ENCODE data around the gene ALKBH3. TPM values are rescaled to one million over a fixed set of nuclear protein-coding genes. Genes with fewer than 3 reads are reported as not detected.

The ALKBH3 gene
- total RNA-seq, 1 experiment from 2014 or later = not detected

- no peaks in the 10 kb centered on the region for H3K4me1 ChIP-seq (ENCODE audit: low read length)
- H3K4me2 ChIP-seq (ENCODE audit: low read depth, low read length, poor library complexity, severe bottlenecking) = no peak overlapping the region
- H3K9ac ChIP-seq (ENCODE audit: low read length) = no peak overlapping the region
- H4K20me1 ChIP-seq (ENCODE audit: insufficient read depth, low read depth, low read length) = no peaks in the 10 kb centered on the region
- no peaks in the 10 kb centered on the region for H3K9me2 ChIP-seq (replicated peaks; ENCODE audit: insufficient read depth, low read length)
- H3K4me3 ChIP-seq (ENCODE audit: low read length) = no peak overlapping the region
- DNase-seq = no peak
- H2AFZ ChIP-seq (ENCODE audit: low read length) = no peak overlapping the region
- no peaks in the 10 kb centered on the region for H3K79me2 ChIP-seq (ENCODE audit: low read length)
- no peaks in the 10 kb centered on the region for H3K9me3 ChIP-seq (ENCODE audit: low read length)
- H3K36me3 ChIP-seq (ENCODE audit: insufficient read depth, low read length) = no peaks in the 10 kb centered on the region
- H3K27ac ChIP-seq (ENCODE audit: low read length) = no peak overlapping the region
- no peaks in the 10 kb centered on the region for H3K27me3 ChIP-seq (ENCODE audit: low read length)
These were observed 17.9 kb downstream of the ALKBH3 start for GRCh38 chr11:43898574-43898973.

GRCh38 chr11:43899094-43899493 is 18.5 kb downstream of the ALKBH3 start:
- Histone ChIP-seq H4K20me1 (ENCODE audit: insufficient read depth, low read depth, low read length) (no peaks in the 10 kb centered on the region), H3K4me1 (ENCODE audit: low read length) (no peaks in the 10 kb centered on the region), H3K9ac (ENCODE audit: low read length) (no peak overlapping the region), H3K9me2 (replicated peaks; ENCODE audit: insufficient read depth, low read length) (no peaks in the 10 kb centered on the region), H3K27me3 (ENCODE audit: low read length) (no peaks in the 10 kb centered on the region), H3K36me3 (ENCODE audit: insufficient read depth, low read length) (no peaks in the 10 kb centered on the region), H3K27ac (ENCODE audit: low read length) (no peak overlapping the region), H2AFZ (ENCODE audit: low read length) (no peak overlapping the region), H3K4me3 (ENCODE audit: low read length) (no peak overlapping the region), H3K79me2 (ENCODE audit: low read length) (no peaks in the 10 kb centered on the region), H3K9me3 (ENCODE audit: low read length) (no peaks in the 10 kb centered on the region), H3K4me2 (ENCODE audit: low read depth, low read length, poor library complexity, severe bottlenecking) (no peak overlapping the region)
- no peak for DNase-seq

DNA sequence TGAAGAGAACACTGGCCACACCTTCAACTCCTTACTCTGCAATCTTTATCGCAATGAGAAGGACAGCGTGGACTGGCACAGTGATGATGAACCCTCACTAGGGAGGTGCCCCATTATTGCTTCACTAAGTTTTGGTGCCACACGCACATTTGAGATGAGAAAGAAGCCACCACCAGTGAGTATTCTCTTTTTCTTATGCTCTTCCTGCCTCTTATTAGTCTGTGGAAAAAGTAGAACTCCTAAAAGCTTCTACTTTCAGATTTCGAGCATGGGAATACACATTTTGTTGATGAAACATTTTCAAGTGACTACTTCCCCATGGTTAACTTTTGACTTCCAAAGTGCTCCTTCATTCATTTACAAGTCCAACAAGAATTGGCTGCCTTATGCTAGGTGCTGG is 20.9 kb downstream of the ALKBH3 start:
- H3K9me3 ChIP-seq (ENCODE audit: low read length) = no peaks in the 10 kb centered on the region
- no peak overlapping the region for H3K27ac ChIP-seq (ENCODE audit: low read length)
- H3K27me3 ChIP-seq (ENCODE audit: low read length) = no peaks in the 10 kb centered on the region
- no peaks in the 10 kb centered on the region for H4K20me1 ChIP-seq (ENCODE audit: insufficient read depth, low read depth, low read length)
- H3K36me3 ChIP-seq (ENCODE audit: insufficient read depth, low read length) = no peaks in the 10 kb centered on the region
- H2AFZ ChIP-seq (ENCODE audit: low read length) = no peak overlapping the region
- no peak overlapping the region for H3K9ac ChIP-seq (ENCODE audit: low read length)
- no peaks in the 10 kb centered on the region for H3K9me2 ChIP-seq (replicated peaks; ENCODE audit: insufficient read depth, low read length)
- H3K79me2 ChIP-seq (ENCODE audit: low read length) = no peaks in the 10 kb centered on the region
- no peak overlapping the region for H3K4me3 ChIP-seq (ENCODE audit: low read length)
- no peak for DNase-seq
- H3K4me1 ChIP-seq (ENCODE audit: low read length) = no peaks in the 10 kb centered on the region
- no peak overlapping the region for H3K4me2 ChIP-seq (ENCODE audit: low read depth, low read length, poor library complexity, severe bottlenecking)

- Histone ChIP-seq H3K9me3 (ENCODE audit: low read length) (no peaks in the 10 kb centered on the region), H3K4me2 (ENCODE audit: low read depth, low read length, poor library complexity, severe bottlenecking) (no peak overlapping the region), H3K9ac (ENCODE audit: low read length) (no peak overlapping the region), H3K27me3 (ENCODE audit: low read length) (no peaks in the 10 kb centered on the region), H3K27ac (ENCODE audit: low read length) (no peak overlapping the region), H3K36me3 (ENCODE audit: insufficient read depth, low read length) (no peaks in the 10 kb centered on the region), H3K79me2 (ENCODE audit: low read length) (no peaks in the 10 kb centered on the region), H4K20me1 (ENCODE audit: insufficient read depth, low read depth, low read length) (no peaks in the 10 kb centered on the region), H3K9me2 (replicated peaks; ENCODE audit: insufficient read depth, low read length) (no peaks in the 10 kb centered on the region), H2AFZ (ENCODE audit: low read length) (no peak overlapping the region), H3K4me3 (ENCODE audit: low read length) (no peak overlapping the region), H3K4me1 (ENCODE audit: low read length) (peaks cover 15% of the 10 kb centered on the region)
- DNase-seq = no peak
These were observed 22.4 kb downstream of the ALKBH3 start for GRCh38 chr11:43903078-43903477.

GRCh38 chr11:43903969-43904368 is 23.3 kb downstream of the ALKBH3 start:
- no peak for DNase-seq
- Histone ChIP-seq H3K27ac (ENCODE audit: low read length) (no peak overlapping the region), H3K9me2 (replicated peaks; ENCODE audit: insufficient read depth, low read length) (no peaks in the 10 kb centered on the region), H3K4me2 (ENCODE audit: low read depth, low read length, poor library complexity, severe bottlenecking) (no peak overlapping the region), H3K79me2 (ENCODE audit: low read length) (no peaks in the 10 kb centered on the region), H2AFZ (ENCODE audit: low read length) (no peak overlapping the region), H4K20me1 (ENCODE audit: insufficient read depth, low read depth, low read length) (no peaks in the 10 kb centered on the region), H3K36me3 (ENCODE audit: insufficient read depth, low read length) (no peaks in the 10 kb centered on the region), H3K9ac (ENCODE audit: low read length) (no peak overlapping the region), H3K27me3 (ENCODE audit: low read length) (no peaks in the 10 kb centered on the region), H3K4me3 (ENCODE audit: low read length) (no peak overlapping the region), H3K4me1 (ENCODE audit: low read length) (peaks cover 22% of the 10 kb centered on the region), H3K9me3 (ENCODE audit: low read length) (no peaks in the 10 kb centered on the region)

DNA sequence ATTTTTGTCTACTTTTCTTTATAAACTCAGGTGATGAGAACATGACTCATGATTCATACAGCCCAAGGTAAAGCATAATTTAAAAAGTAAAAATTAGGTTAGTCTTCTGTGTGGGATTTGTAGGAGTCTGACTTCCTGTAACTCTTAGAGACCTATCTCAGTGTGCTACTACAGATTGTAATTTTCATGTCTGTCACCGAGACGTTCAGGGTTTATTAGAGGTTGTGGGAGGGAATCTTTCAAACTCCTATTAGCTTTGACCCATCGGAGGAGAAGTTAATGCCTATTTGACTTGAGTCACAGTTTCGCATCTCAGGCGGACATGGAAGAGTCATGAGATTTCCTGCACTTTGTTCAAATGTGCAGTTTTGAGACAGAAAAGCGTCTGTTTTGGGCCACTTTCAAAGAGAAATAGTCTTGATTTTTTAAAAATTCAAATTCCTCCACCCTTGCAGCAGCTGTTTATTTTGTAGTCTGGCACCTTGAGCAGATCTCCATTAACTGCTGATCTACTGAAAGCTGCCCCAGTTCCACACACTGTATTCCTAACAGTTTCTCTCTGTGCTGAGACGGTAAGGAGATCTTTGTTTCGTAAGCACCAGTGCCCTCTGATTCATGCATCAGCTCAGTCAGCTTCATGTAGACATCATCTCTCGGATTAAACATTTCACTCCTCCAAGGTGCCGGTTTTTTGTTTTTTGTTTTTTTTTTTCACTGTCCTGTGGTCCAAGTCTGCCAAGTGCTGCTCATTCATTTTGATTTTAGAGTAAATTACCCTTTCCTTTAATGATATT is 24.3 kb downstream of the ALKBH3 start:
- no peak overlapping the region for H3K27ac ChIP-seq (ENCODE audit: low read length)
- no peak for DNase-seq
- no peak overlapping the region for H3K9ac ChIP-seq (ENCODE audit: low read length)
- peaks cover 22% of the 10 kb centered on the region for H3K4me1 ChIP-seq (ENCODE audit: low read length)
- H3K9me2 ChIP-seq (replicated peaks; ENCODE audit: insufficient read depth, low read length) = no peaks in the 10 kb centered on the region
- H2AFZ ChIP-seq (ENCODE audit: low read length) = no peak overlapping the region
- H4K20me1 ChIP-seq (ENCODE audit: insufficient read depth, low read depth, low read length) = no peaks in the 10 kb centered on the region
- no peaks in the 10 kb centered on the region for H3K9me3 ChIP-seq (ENCODE audit: low read length)
- no peaks in the 10 kb centered on the region for H3K27me3 ChIP-seq (ENCODE audit: low read length)
- H3K4me3 ChIP-seq (ENCODE audit: low read length) = no peak overlapping the region
- H3K79me2 ChIP-seq (ENCODE audit: low read length) = no peaks in the 10 kb centered on the region
- H3K4me2 ChIP-seq (ENCODE audit: low read depth, low read length, poor library complexity, severe bottlenecking) = no peak overlapping the region
- no peaks in the 10 kb centered on the region for H3K36me3 ChIP-seq (ENCODE audit: insufficient read depth, low read length)

DNA sequence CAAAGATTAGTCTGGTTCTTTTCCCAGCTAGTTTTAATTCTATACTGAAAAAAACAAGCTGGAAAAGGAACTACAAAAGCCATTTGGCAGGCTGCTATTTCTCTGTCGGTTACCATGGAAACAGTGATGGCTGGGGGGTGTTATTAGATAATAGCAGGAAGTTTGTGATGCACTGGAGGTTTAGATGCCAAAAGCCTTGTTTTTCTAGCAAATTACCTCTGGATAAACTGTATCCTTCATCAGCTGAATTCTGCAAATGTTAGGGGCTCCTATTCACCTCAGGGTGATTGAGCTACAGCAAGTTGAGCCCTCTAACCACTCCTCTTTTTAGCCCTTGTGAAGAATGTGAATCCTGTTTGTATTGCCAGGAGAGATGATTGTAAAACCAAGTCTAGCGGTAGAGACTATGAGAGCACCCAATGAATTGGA is 25.2 kb downstream of the ALKBH3 start:
- no peaks in the 10 kb centered on the region for H3K36me3 ChIP-seq (ENCODE audit: insufficient read depth, low read length)

DNA sequence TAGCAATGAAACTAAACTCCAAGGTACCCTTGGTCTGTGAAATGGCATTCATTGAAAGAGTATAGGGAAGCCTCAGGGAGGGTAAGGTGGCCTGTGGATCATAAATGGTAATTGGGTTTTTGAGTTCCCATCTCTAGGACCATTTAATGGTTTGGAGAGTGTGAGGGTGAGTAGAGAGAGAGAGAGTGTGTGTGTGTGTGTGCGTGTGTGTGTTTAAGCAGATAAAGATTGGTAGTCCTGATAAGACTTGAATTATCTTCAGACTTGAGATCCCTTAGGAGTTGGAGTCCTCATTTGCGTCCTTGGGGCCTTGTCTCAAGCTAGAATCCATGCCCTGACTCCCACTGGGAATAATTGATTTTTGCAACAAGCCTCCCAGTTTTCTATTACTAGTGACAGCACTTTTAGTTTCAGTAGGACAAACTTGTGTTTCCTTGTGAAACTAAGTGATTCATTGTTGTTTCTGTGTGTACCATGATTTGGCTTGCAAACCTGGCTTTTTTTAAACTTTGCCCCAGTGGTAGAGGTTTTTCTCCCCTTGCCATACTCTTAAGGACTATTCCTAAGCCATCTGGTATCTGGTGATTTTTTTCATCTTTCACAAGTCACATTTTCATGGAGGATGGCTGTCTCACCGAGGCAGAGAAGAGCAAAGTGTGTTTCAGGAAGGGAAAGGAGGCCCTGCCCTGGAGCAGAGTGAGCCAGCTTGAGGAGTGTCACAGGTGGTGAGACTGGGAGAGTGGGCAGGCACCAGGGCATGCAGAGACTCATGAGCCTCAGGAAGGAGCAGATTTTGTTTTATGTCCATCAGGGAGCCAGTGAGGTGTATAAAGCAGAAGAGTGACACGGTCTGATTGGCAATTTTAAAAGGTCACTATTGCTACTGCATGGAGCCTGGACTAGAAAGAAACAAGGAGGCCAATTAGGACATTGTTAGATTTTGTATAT is 26.7 kb downstream of the ALKBH3 start:
- DNase-seq = peak; percentile 57
- H3K27me3 ChIP-seq (ENCODE audit: low read length) = no peaks in the 10 kb centered on the region
- H2AFZ ChIP-seq (ENCODE audit: low read length) = no peak overlapping the region
- peak overlapping the region; percentile 20 for H3K4me2 ChIP-seq (ENCODE audit: low read depth, low read length, poor library complexity, severe bottlenecking)
- H3K4me3 ChIP-seq (ENCODE audit: low read length) = no peak overlapping the region
- H4K20me1 ChIP-seq (ENCODE audit: insufficient read depth, low read depth, low read length) = no peaks in the 10 kb centered on the region
- H3K27ac ChIP-seq (ENCODE audit: low read length) = no peak overlapping the region
- H3K9me2 ChIP-seq (replicated peaks; ENCODE audit: insufficient read depth, low read length) = no peaks in the 10 kb centered on the region
- no peaks in the 10 kb centered on the region for H3K79me2 ChIP-seq (ENCODE audit: low read length)
- no peaks in the 10 kb centered on the region for H3K9me3 ChIP-seq (ENCODE audit: low read length)
- H3K36me3 ChIP-seq (ENCODE audit: insufficient read depth, low read length) = no peaks in the 10 kb centered on the region
- no peak overlapping the region for H3K9ac ChIP-seq (ENCODE audit: low read length)
- peaks cover 22% of the 10 kb centered on the region for H3K4me1 ChIP-seq (ENCODE audit: low read length)

More for the DNA sequence above, 25.2 kb downstream of the ALKBH3 start:
- H3K27ac ChIP-seq (ENCODE audit: low read length) = no peak overlapping the region
- no peak overlapping the region for H3K4me2 ChIP-seq (ENCODE audit: low read depth, low read length, poor library complexity, severe bottlenecking)
- no peak overlapping the region for H3K4me3 ChIP-seq (ENCODE audit: low read length)
- H3K9me2 ChIP-seq (replicated peaks; ENCODE audit: insufficient read depth, low read length) = no peaks in the 10 kb centered on the region
- no peak for DNase-seq
- H3K9ac ChIP-seq (ENCODE audit: low read length) = no peak overlapping the region
- no peak overlapping the region for H2AFZ ChIP-seq (ENCODE audit: low read length)
- no peaks in the 10 kb centered on the region for H3K9me3 ChIP-seq (ENCODE audit: low read length)
- no peaks in the 10 kb centered on the region for H3K27me3 ChIP-seq (ENCODE audit: low read length)
- H3K4me1 ChIP-seq (ENCODE audit: low read length) = peaks cover 22% of the 10 kb centered on the region
- no peaks in the 10 kb centered on the region for H3K79me2 ChIP-seq (ENCODE audit: low read length)
- no peaks in the 10 kb centered on the region for H4K20me1 ChIP-seq (ENCODE audit: insufficient read depth, low read depth, low read length)
